Activated B cell treated with CpG ODN at 0.5 μM for 24 hours (primary cell): ENCODE measurements around the gene CENPT. TPM values are rescaled to one million over a fixed set of nuclear protein-coding genes. Genes with fewer than 3 reads are reported as not detected.

ENCODE experiments used
- ATAC-seq: fragments of 200-7000 bp; cut with Tn5 transposase; one replicate; pipeline ENCODE4 v1.10.0; 2021; ENCODE audit warnings: low read depth, mild to moderate bottlenecking, moderate library complexity
- CTCF ChIA-PET: fragments of 350-600 bp; sonication (Branson Sonifier 250); formaldehyde crosslinking; loops from one replicate; lab custom pipeline; 2021; ENCODE audit warnings: antibody characterized with exemption; lab: Charles Lee
- POLR2A ChIA-PET: fragments of 350-600 bp; sonication (Branson Sonifier 250); formaldehyde crosslinking; loops from one replicate; lab custom pipeline; 2021; ENCODE audit warnings: antibody characterized with exemption; lab: Charles Lee
- DNase-seq: peaks from one replicate; pipeline ENCODE4 v3.0.0; 2022
- H3K27ac Mint-ChIP-seq: one replicate; pipeline ENCODE4 v1.8.0; 2020; ENCODE audit warnings: mixed read lengths
- H3K27me3 Mint-ChIP-seq: one replicate; pipeline ENCODE4 v1.8.0; 2021; ENCODE audit warnings: mixed read lengths
- H3K36me3 Mint-ChIP-seq: one replicate; pipeline ENCODE4 v1.8.0; 2021; ENCODE audit warnings: low read depth, mixed read lengths
- H3K4me1 Mint-ChIP-seq: one replicate; pipeline ENCODE4 v1.8.0; 2021; ENCODE audit warnings: mixed read lengths
- H3K4me3 Mint-ChIP-seq: one replicate; pipeline ENCODE4 v1.8.0; 2020; ENCODE audit warnings: mild to moderate bottlenecking, mixed read lengths
- H3K9me3 Mint-ChIP-seq: one replicate; pipeline ENCODE4 v1.8.0; 2020; ENCODE audit warnings: mixed read lengths
- CTCF ChIP-seq: fragments of 200-600 bp; IDR thresholded peaks from one replicate; pipeline ENCODE4 v1.8.0; 2022; ENCODE audit warnings: antibody characterized with exemption, mild to moderate bottlenecking
- intact Hi-C: fragments of 100-400 bp; cut with micrococcal nuclease; formaldehyde crosslinking; loops from one replicate; pipeline ENCODE4 v1.15.1; 2024
- total RNA-seq: library from RNA; stranded (reverse); gene quantifications from 2 replicates; pipeline ENCODE4 v1.2.3, GENCODE V29; 2022

CENPT gene
- total RNA-seq, 1 donor from 2014 or later: 54.2 TPM

DNA sequence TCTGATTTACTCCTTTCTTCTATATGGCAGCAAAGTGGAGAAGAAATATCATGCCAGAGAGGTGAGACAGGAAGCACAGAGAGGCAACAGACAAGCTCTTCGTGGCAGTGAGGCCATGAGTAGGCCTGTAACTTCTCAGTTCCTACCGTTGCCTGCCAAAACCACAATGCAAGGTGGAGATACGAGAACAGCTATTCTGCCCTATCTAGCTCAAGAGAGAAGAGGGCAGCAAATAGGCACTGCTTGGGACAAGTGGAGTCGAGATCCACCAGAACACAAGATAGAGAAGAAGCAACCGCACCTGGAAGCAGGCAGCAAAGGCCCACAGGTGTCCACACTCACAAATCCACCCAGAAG, 66.0 kb downstream of the CENPT start:
- Mint-ChIP-seq H3K27ac (peak overlapping the region; percentile 60), H3K36me3 (peaks cover 15% of the 10 kb centered on the region), H3K27me3 (no peaks in the 10 kb centered on the region), H3K4me3 (no peak overlapping the region), H3K4me1 (peaks cover 27% of the 10 kb centered on the region), H3K9me3 (no peaks in the 10 kb centered on the region)
- CTCF ChIA-PET: no interaction called here
- POLR2A ChIA-PET: no interaction called here
- TF ChIP-seq CTCF: no peak
- DNase-seq (no peak), ATAC-seq (no peak)
- intact Hi-C loops: no loop called here

DNA sequence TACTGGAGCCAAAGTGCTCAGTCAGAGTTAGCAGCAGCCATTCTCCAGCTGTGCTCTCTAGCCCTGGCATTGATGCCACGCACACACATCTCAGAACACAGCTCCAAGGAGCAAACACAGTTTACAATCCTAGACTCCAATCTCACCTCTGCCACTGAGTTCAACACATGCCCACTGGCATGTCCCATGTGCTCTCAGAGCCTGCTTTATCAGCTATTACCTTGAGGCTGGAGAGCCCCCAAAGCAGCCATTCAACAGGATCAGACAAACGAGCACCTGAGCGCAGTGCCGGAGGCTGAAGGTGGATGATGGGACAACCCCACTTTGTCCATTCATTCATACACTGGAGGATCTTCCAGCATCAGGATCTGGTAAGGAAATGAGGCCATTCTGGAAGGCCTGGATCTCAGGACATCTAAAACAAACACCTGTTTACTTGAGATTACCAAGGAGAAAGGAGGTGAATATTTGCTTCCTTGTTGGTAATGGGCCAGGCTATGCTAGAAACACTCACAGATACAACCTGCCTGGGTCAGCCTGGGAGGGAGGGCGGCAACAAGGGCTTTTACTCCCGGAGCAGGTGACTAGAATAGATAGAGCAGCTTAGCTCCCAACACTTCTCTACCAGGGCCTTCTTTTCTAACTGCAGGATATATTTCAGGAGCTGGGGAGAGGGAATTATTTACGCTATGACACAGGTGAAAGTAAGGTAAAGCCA, 66.5 kb downstream of the CENPT start:
- Mint-ChIP-seq H3K27me3 (no peaks in the 10 kb centered on the region), H3K4me1 (peaks cover 24% of the 10 kb centered on the region), H3K27ac (peak overlapping the region; percentile 60), H3K36me3 (peaks cover 15% of the 10 kb centered on the region), H3K4me3 (no peak overlapping the region), H3K9me3 (no peaks in the 10 kb centered on the region)
- intact Hi-C loops: no loop called here
- ChIA-PET CTCF (no interaction called here), POLR2A (interaction anchor here (0.5 to 0.6 kb wide), 2 partner anchors 11 to 305 kb away, joined by 3 to 12 read pairs; no protein-coding TSS in a partner anchor)
- DNase-seq (no peak), ATAC-seq (no peak)
- no peak for TF ChIP-seq CTCF

DNA sequence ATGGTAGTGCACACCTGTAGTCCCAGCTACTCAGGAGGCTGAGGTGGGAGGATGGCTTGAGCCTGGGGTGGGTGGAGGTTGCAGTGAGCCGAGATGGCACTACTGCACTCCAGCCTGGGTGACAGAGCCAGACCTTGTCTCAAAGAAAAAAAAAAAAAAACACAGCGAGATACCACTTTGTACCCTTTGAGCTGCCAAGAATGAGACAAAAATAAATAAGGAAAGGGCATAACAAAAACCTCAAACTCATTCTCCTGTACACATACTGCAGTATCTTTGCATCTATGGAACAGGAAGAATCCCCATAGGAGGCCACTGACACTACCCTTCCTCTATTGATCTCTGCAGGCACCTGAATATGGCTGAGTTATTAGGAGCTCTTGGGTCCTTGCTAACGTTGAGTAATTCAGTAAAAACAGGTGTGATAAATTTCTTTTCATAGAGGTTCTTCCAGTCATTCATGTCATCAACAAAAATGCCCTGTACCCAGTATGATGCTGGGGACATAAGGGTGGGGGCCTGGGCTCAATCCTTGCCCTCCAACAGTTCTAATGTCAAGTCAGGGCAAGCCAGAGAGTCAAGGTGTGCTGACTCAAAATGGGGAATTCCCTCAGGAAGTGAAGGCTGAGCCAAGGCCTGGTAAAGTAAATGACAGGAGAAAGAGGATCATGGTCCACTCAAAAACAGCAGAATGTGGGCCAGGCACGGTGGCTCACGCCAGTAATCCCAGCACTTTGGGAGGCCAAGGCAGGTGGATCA, 68.1 kb downstream of the CENPT start:
- ATAC-seq: no peak
- CTCF ChIA-PET: interaction anchor here (1.3 kb wide), 1 partner anchor 107 kb away, joined by 3 read pairs; no protein-coding TSS in a partner anchor
- intact Hi-C loops: no loop called here

More for the DNA sequence above, 68.1 kb downstream of the CENPT start:
- no peaks in the 10 kb centered on the region for H3K9me3 Mint-ChIP-seq
- peaks cover 18% of the 10 kb centered on the region for H3K36me3 Mint-ChIP-seq
- peaks cover 26% of the 10 kb centered on the region for H3K4me1 Mint-ChIP-seq
- no peaks in the 10 kb centered on the region for H3K27me3 Mint-ChIP-seq
- H3K4me3 Mint-ChIP-seq: no peak overlapping the region
- DNase-seq: no peak
- no peak for TF ChIP-seq CTCF
- POLR2A ChIA-PET: no interaction called here
- H3K27ac Mint-ChIP-seq: peak overlapping the region; percentile 46

Other genes starting within 250 kb of the CENPT start
- 138 and 151 TPM in 2 replicates for gene CARMIL2, start 202.5 kb downstream of the CENPT start, total RNA-seq
- 38.2 and 41.4 TPM in 2 replicates for gene ACD, start 187.4 kb downstream of the CENPT start, total RNA-seq
- gene PARD6A, start 186.7 kb downstream of the CENPT start, total RNA-seq: 5.9 and 6.0 TPM in 2 replicates
- gene ENKD1, start 180.9 kb downstream of the CENPT start, total RNA-seq: 8.9 and 9.5 TPM in 2 replicates
- 2.4 and 4.6 TPM in 2 replicates for gene C16orf86, start 180.9 kb downstream of the CENPT start, total RNA-seq
- 9.7 and 12.6 TPM in 2 replicates for gene GFOD2, start 128.4 kb downstream of the CENPT start, total RNA-seq
- gene RANBP10, start 41.1 kb downstream of the CENPT start, total RNA-seq: 25.2 and 30.6 TPM in 2 replicates
- gene TSNAXIP1, start 40.8 kb downstream of the CENPT start, total RNA-seq: 1.2 and 1.9 TPM in 2 replicates
- 24.2 and 24.9 TPM in 2 replicates for gene THAP11, start 5.4 kb downstream of the CENPT start, total RNA-seq
- gene NUTF2, start 760 bp downstream of the CENPT start, total RNA-seq: 99.0 and 99.7 TPM in 2 replicates
- 71.5 TPM in 2 replicates for gene EDC4, start 25.4 kb upstream of the CENPT start, total RNA-seq
- gene NRN1L, start 37.2 kb upstream of the CENPT start, total RNA-seq: 0.69 and 1.4 TPM in 2 replicates
- 19.2 and 22.0 TPM in 2 replicates for gene PSKH1, start 45.6 kb upstream of the CENPT start, total RNA-seq
- gene CTRL, start 84.2 kb upstream of the CENPT start, total RNA-seq: 4.1 and 6.2 TPM in 2 replicates
- gene PSMB10, start 89.2 kb upstream of the CENPT start, total RNA-seq: 202 and 232 TPM in 2 replicates
- 15.8 and 17.0 TPM in 2 replicates for gene LCAT, start 96.4 kb upstream of the CENPT start, total RNA-seq
- gene SLC12A4, start 120.9 kb upstream of the CENPT start, total RNA-seq: 24.6 and 37.9 TPM in 2 replicates
- gene DPEP3, start 132.8 kb upstream of the CENPT start, total RNA-seq: 0.29 and 0.38 TPM in 2 replicates
- 10.5 and 13.8 TPM in 2 replicates for gene DPEP2, start 151.8 kb upstream of the CENPT start, total RNA-seq
- gene DPEP2NB, start 168.2 kb upstream of the CENPT start, total RNA-seq: not detected in 2 replicates
- 19.2 and 19.7 TPM in 2 replicates for gene DDX28, start 175.5 kb upstream of the CENPT start, total RNA-seq
- 54.2 and 62.0 TPM in 2 replicates for gene DUS2, start 175.6 kb upstream of the CENPT start, total RNA-seq
- 64.8 and 72.0 TPM in 2 replicates for gene NFATC3, start 237.7 kb upstream of the CENPT start, total RNA-seq